SK-N-MC (cell line): ENCODE measurements around the gene AHDC1.

Experiments
- DNase-seq: peaks from one replicate; pipeline ENCODE4 v3.0.0-alpha.2; 2011; ENCODE audit warnings: low read depth, low spot score
- H3K27ac ChIP-seq: fragments of 200-600 bp; sonication (generic); 2 replicates; pipeline ENCODE4 v1.5.1; 2016; ENCODE audit warnings: mixed run types
- H3K36me3 ChIP-seq: fragments of 200-600 bp; sonication (generic); 2 replicates; pipeline ENCODE4 v1.6.1; 2017; ENCODE audit warnings: antibody characterized with exemption, low read length, mixed read lengths; ENCODE audit not compliant: insufficient read depth
- H3K4me3 ChIP-seq: fragments of 200-600 bp; sonication (generic); 2 replicates; pipeline ENCODE4 v1.5.1; 2016
- H3K9ac ChIP-seq: fragments of 200-600 bp; sonication (generic); 2 replicates; pipeline ENCODE4 v1.8.0; 2017; ENCODE audit warnings: mixed run types, mixed read lengths; ENCODE audit not compliant: insufficient read length
- H3K9me3 ChIP-seq: fragments of 200-600 bp; sonication (generic); 2 replicates; pipeline ENCODE4 v1.6.1; 2017; ENCODE audit warnings: low read depth, mild to moderate bottlenecking, antibody characterized with exemption, low read length, moderate library complexity, mixed read lengths
- EZH2 ChIP-seq: fragments of 200-600 bp; sonication (generic); IDR thresholded peaks from one replicate; pipeline ENCODE4 v1.6.1; 2017; ENCODE audit warnings: antibody characterized with exemption
- FOXP2 ChIP-seq: optimal IDR thresholded peaks from 2 replicates; pipeline ENCODE3; 2011; ENCODE audit warnings: mild to moderate bottlenecking, moderate library complexity; ENCODE audit not compliant: insufficient read depth; ENCODE audit errors: extremely low read length, control extremely low read depth
- POLR2AphosphoS5 ChIP-seq: IDR thresholded peaks from 2 replicates; pipeline ENCODE4 v1.6.1; 2012; ENCODE audit warnings: mild to moderate bottlenecking, low read depth, low read length, borderline replicate concordance

The AHDC1 gene

GRCh38 chr1:27531959-27532685, 71.8 kb downstream of the AHDC1 start:
- no peaks in the 10 kb centered on the region for H3K9me3 ChIP-seq
- H3K4me3 ChIP-seq: no peak overlapping the region
- TF ChIP-seq EZH2 (no peak), POLR2AphosphoS5 (no peak), FOXP2 (no peak)
- peak overlapping the region; percentile 62; the same call in 1 of the 2 replicates for H3K27ac ChIP-seq
- DNase-seq: no peak
- no peak overlapping the region for H3K9ac ChIP-seq
- H3K36me3 ChIP-seq: no peaks in the 10 kb centered on the region

- Histone ChIP-seq H3K4me3 (no peak overlapping the region), H3K9ac (no peak overlapping the region), H3K36me3 (no peaks in the 10 kb centered on the region), H3K9me3 (no peaks in the 10 kb centered on the region), H3K27ac (peak overlapping the region; percentile 72; the same call in 1 of the 2 replicates)
- no peak for TF ChIP-seq EZH2
- TF ChIP-seq FOXP2: no peak
- no peak for TF ChIP-seq POLR2AphosphoS5
- no peak for DNase-seq
Measured at GRCh38 chr1:27530192-27530591, 73.8 kb downstream of the AHDC1 start.

GRCh38 chr1:27529704-27530018, 74.3 kb downstream of the AHDC1 start:
- no peaks in the 10 kb centered on the region for H3K9me3 ChIP-seq
- no peak overlapping the region for H3K9ac ChIP-seq
- H3K27ac ChIP-seq: peak overlapping the region; percentile 72; the same call in 1 of the 2 replicates
- no peak for TF ChIP-seq FOXP2
- no peak for TF ChIP-seq EZH2
- no peak for TF ChIP-seq POLR2AphosphoS5
- no peak for DNase-seq
- H3K36me3 ChIP-seq: no peaks in the 10 kb centered on the region
- no peak overlapping the region for H3K4me3 ChIP-seq

GRCh38 chr1:27528818-27529703, 74.9 kb downstream of the AHDC1 start:
- Histone ChIP-seq H3K9ac (no peak overlapping the region), H3K4me3 (no peak overlapping the region), H3K9me3 (no peaks in the 10 kb centered on the region), H3K27ac (peak overlapping the region; percentile 72), H3K36me3 (no peaks in the 10 kb centered on the region)
- DNase-seq: no peak
- no peak for TF ChIP-seq EZH2
- TF ChIP-seq POLR2AphosphoS5: no peak
- TF ChIP-seq FOXP2: no peak

GRCh38 chr1:27527890-27528817, 75.8 kb downstream of the AHDC1 start:
- H3K9ac ChIP-seq: no peak overlapping the region
- no peaks in the 10 kb centered on the region for H3K9me3 ChIP-seq
- TF ChIP-seq POLR2AphosphoS5 (no peak), FOXP2 (no peak), EZH2 (no peak)
- no peak for DNase-seq
- H3K36me3 ChIP-seq: no peaks in the 10 kb centered on the region
- no peak overlapping the region for H3K4me3 ChIP-seq
- peak overlapping the region; percentile 95 for H3K27ac ChIP-seq

GRCh38 chr1:27527223-27527889, 76.6 kb downstream of the AHDC1 start:
- Histone ChIP-seq H3K27ac (peak overlapping the region; percentile 95), H3K4me3 (peak overlapping the region; percentile 77), H3K36me3 (no peaks in the 10 kb centered on the region), H3K9ac (no peak overlapping the region), H3K9me3 (no peaks in the 10 kb centered on the region)
- TF ChIP-seq POLR2AphosphoS5: no peak
- no peak for TF ChIP-seq FOXP2
- no peak for TF ChIP-seq EZH2
- no peak for DNase-seq

GRCh38 chr1:27526569-27527222, 77.2 kb downstream of the AHDC1 start:
- H3K36me3 ChIP-seq: no peaks in the 10 kb centered on the region
- TF ChIP-seq EZH2: no peak
- TF ChIP-seq FOXP2: no peak
- no peak; the same call in 1 of the 2 replicates for TF ChIP-seq POLR2AphosphoS5
- H3K4me3 ChIP-seq: peak overlapping the region; percentile 77
- H3K9me3 ChIP-seq: no peaks in the 10 kb centered on the region
- peak overlapping the region; percentile 39 for H3K9ac ChIP-seq
- no peak for DNase-seq
- peak overlapping the region; percentile 95 for H3K27ac ChIP-seq
